ENCODE results near the gene TRIM7.

- TF ChIP-seq EP300 (IDR thresholded peaks at IDR 0.05), result no peak
- no peak for TF ChIP-seq CTCF (IDR thresholded peaks at IDR 0.05)
- no peak for TF ChIP-seq POLR2AphosphoS5 (IDR thresholded peaks at IDR 0.05)
Measured at GRCh38 chr5:181189363-181189961, 15.5 kb downstream of the TRIM7 start.

Measured in stomach (tissue), 4 donors.